OCI-LY7 (cell line): Measurements from ENCODE around the gene ZC3H12D. TPM values are rescaled to one million over a fixed set of nuclear protein-coding genes. Genes with fewer than 3 reads are reported as not detected.

Experiments used
- BruUV-seq: library from RNA; stranded (reverse); fragments of 400-500 nt; replicated peaks from 2 replicates; lab custom pipeline; 2021; lab: Mats Ljungman, UMichigan
- CTCF ChIA-PET: fragments of 300-600 bp; sonication (Branson Sonifier 250); formaldehyde crosslinking; loops from one replicate; lab custom pipeline; 2022; ENCODE audit warnings: antibody characterized with exemption; ENCODE audit not compliant: unreplicated experiment; lab: Charles Lee
- POLR2A ChIA-PET: fragments of 300-600 bp; sonication (Branson Sonifier 250); formaldehyde crosslinking; loops from one replicate; lab custom pipeline; 2022; ENCODE audit warnings: antibody characterized with exemption; lab: Charles Lee
- DNase-seq: peaks from one replicate; pipeline ENCODE4 v3.0.0-alpha.2; 2015; ENCODE audit warnings: low spot score
- H2AFZ ChIP-seq: fragments of 200-600 bp; sonication (generic), shearing (Covaris generic); 2 replicates; pipeline ENCODE4 v1.6.1; 2014; ENCODE audit warnings: mild to moderate bottlenecking, antibody characterized with exemption, low read length, moderate library complexity
- H3K27ac ChIP-seq: fragments of 200-600 bp; sonication (generic); 2 replicates; pipeline ENCODE4 v1.5.1; 2014; ENCODE audit warnings: mixed run types, low read depth, mild to moderate bottlenecking, moderate library complexity, low read length, inconsistent platforms; ENCODE audit not compliant: poor library complexity, severe bottlenecking
- H3K36me3 ChIP-seq: fragments of 200-600 bp; sonication (generic); 2 replicates; pipeline ENCODE4 v1.6.1; 2014; ENCODE audit warnings: mild to moderate bottlenecking, antibody characterized with exemption, low read length, moderate library complexity, mixed read lengths; ENCODE audit not compliant: insufficient read depth
- H3K4me1 ChIP-seq: fragments of 200-600 bp; sonication (generic); 2 replicates; pipeline ENCODE4 v1.5.1; 2014; ENCODE audit warnings: mild to moderate bottlenecking, low read length; ENCODE audit not compliant: insufficient read depth, poor library complexity, severe bottlenecking
- H3K4me2 ChIP-seq: fragments of 200-600 bp; sonication (generic); 2 replicates; pipeline ENCODE4 v1.6.1; 2014; ENCODE audit warnings: mild to moderate bottlenecking, low read length
- H3K4me3 ChIP-seq: fragments of 200-600 bp; sonication (generic); 2 replicates; pipeline ENCODE4 v1.5.1; 2014; ENCODE audit warnings: mild to moderate bottlenecking, low read depth, low read length; ENCODE audit not compliant: poor library complexity, severe bottlenecking
- H3K79me2 ChIP-seq: fragments of 200-600 bp; sonication (generic); 2 replicates; pipeline ENCODE4 v1.6.1; 2016; ENCODE audit warnings: low read depth, mild to moderate bottlenecking, low read length, moderate library complexity, mixed read lengths; ENCODE audit not compliant: insufficient read depth
- H3K9me2 ChIP-seq: fragments of 200-600 bp; sonication (generic); 2 replicates; pipeline ENCODE4 v1.6.1; 2016; ENCODE audit warnings: mild to moderate bottlenecking, low read length, mixed read lengths; ENCODE audit not compliant: insufficient read depth
- H3K9me3 ChIP-seq: fragments of 200-600 bp; sonication (generic); 2 replicates; pipeline ENCODE4 v1.6.1; 2014; ENCODE audit warnings: mild to moderate bottlenecking, mixed run types, low read length, mixed read lengths
- H4K20me1 ChIP-seq: fragments of 200-600 bp; sonication (generic); 2 replicates; pipeline ENCODE4 v1.6.1; 2014; ENCODE audit warnings: mild to moderate bottlenecking, antibody characterized with exemption, low read length, moderate library complexity, mixed read lengths; ENCODE audit not compliant: insufficient read depth
- CTCF ChIP-seq: fragments of 200-600 bp; sonication (generic); conservative IDR thresholded peaks from 2 replicates; pipeline ENCODE4 v1.5.1; 2014; ENCODE audit warnings: mild to moderate bottlenecking, antibody characterized with exemption, low read length, moderate library complexity, mixed read lengths
- EZH2phosphoT487 ChIP-seq: fragments of 200-600 bp; sonication (generic); IDR thresholded peaks from 2 replicates; pipeline ENCODE4 v1.6.1; 2018; ENCODE audit warnings: low read depth, borderline replicate concordance, mild to moderate bottlenecking, mixed run types, antibody characterized with exemption, low read length, moderate library complexity, mixed read lengths
- intact Hi-C: fragments of 100-400 bp; cut with micrococcal nuclease; formaldehyde crosslinking; loops from one replicate; pipeline ENCODE4 v1.10.0; 2022; ENCODE audit not compliant: unreplicated experiment
- total RNA-seq, 2 experiments: library from RNA; depleted of rRNA in 1 of 2; stranded (reverse); fragments of >200 nt in 1 of 2; shearing (Covaris generic) in 1 of 2; gene quantifications; 2 replicates each; pipeline ENCODE4 v1.2.3, GENCODE V29; 2014 to 2022

ZC3H12D gene
- total RNA-seq, 2 experiments from 2014 or later = 12.8 to 22.6 TPM

GRCh38 chr6:149419696-149420404 is 65.0 kb downstream of the ZC3H12D start:
- H3K9me3 ChIP-seq = no peaks in the 10 kb centered on the region
- H3K9me2 ChIP-seq = no peaks in the 10 kb centered on the region
- H3K27ac ChIP-seq = no peak overlapping the region
- no peak overlapping the region for H3K4me3 ChIP-seq
- H3K36me3 ChIP-seq = no peaks in the 10 kb centered on the region
- CTCF ChIA-PET = no interaction called here
- POLR2A ChIA-PET = interaction anchor here (0.6 to 1.1 kb wide), 4 partner anchors 12 to 389 kb away, joined by 3 to 5 read pairs (median 4); no protein-coding TSS in a partner anchor
- DNase-seq = no peak
- no peaks in the 10 kb centered on the region for H4K20me1 ChIP-seq
- BruUV-seq = no TSS peak
- TF ChIP-seq EZH2phosphoT487 = no peak
- no peak for TF ChIP-seq CTCF
- H3K79me2 ChIP-seq = no peaks in the 10 kb centered on the region
- intact Hi-C loops = no loop called here
- H2AFZ ChIP-seq = no peak overlapping the region
- no peak overlapping the region for H3K4me2 ChIP-seq
- no peaks in the 10 kb centered on the region for H3K4me1 ChIP-seq

GRCh38 chr6:149414821-149415220 is 70.0 kb downstream of the ZC3H12D start:
- TF ChIP-seq EZH2phosphoT487 = no peak
- no peak for TF ChIP-seq CTCF
- Histone ChIP-seq H3K4me1 (no peaks in the 10 kb centered on the region), H3K4me2 (no peak overlapping the region), H3K36me3 (peaks cover 22% of the 10 kb centered on the region), H3K27ac (no peak overlapping the region), H2AFZ (no peak overlapping the region), H3K9me2 (no peaks in the 10 kb centered on the region), H3K4me3 (no peak overlapping the region), H4K20me1 (no peaks in the 10 kb centered on the region), H3K79me2 (no peaks in the 10 kb centered on the region), H3K9me3 (no peaks in the 10 kb centered on the region)
- POLR2A ChIA-PET = no interaction called here
- intact Hi-C loops = no loop called here
- DNase-seq = no peak
- CTCF ChIA-PET = no interaction called here
- BruUV-seq = no TSS peak

GRCh38 chr6:149414009-149414408 is 70.8 kb downstream of the ZC3H12D start:
- no peak for TF ChIP-seq EZH2phosphoT487
- no peak for TF ChIP-seq CTCF
- intact Hi-C loops = no loop called here
- ChIA-PET CTCF (no interaction called here), POLR2A (no interaction called here)
- no peaks in the 10 kb centered on the region for H3K9me2 ChIP-seq
- no peak overlapping the region for H3K4me2 ChIP-seq
- no peaks in the 10 kb centered on the region for H4K20me1 ChIP-seq
- peaks cover 27% of the 10 kb centered on the region for H3K36me3 ChIP-seq
- no peaks in the 10 kb centered on the region for H3K79me2 ChIP-seq
- H2AFZ ChIP-seq = no peak overlapping the region
- no TSS peak for BruUV-seq
- no peak overlapping the region for H3K27ac ChIP-seq
- no peak overlapping the region for H3K4me3 ChIP-seq
- no peaks in the 10 kb centered on the region for H3K9me3 ChIP-seq
- no peak for DNase-seq
- no peaks in the 10 kb centered on the region for H3K4me1 ChIP-seq
